Measurements from ENCODE around the gene RFX4. TPM values are rescaled to one million over a fixed set of nuclear protein-coding genes. Genes with fewer than 3 reads are reported as not detected.

Gene RFX4
- total and polyA plus RNA-seq, 2 donors (not counting 1 experiment from before 2014, with no cell fraction given): not detected

- TF ChIP-seq CTCF (conservative IDR thresholded peaks at IDR 0.05 in 1 of 2, IDR thresholded peaks at IDR 0.05 in 1 of 2; ENCODE audit: low read depth in 1 of 2, low read length in 2 of 2) (no peak), EZH2 (IDR thresholded peaks at IDR 0.05; ENCODE audit: low read length, missing control alignments) (no peak)
- no peak overlapping the region for H3K27ac ChIP-seq (ENCODE audit: insufficient read depth, low read length)
- no peaks in the 10 kb centered on the region for H3K27me3 ChIP-seq (ENCODE audit: control insufficient read depth, insufficient read depth, low read length)
- no peaks in the 10 kb centered on the region for H3K36me3 ChIP-seq (ENCODE audit: control insufficient read depth, insufficient read depth, low read length)
- H4K20me1 ChIP-seq (ENCODE audit: control insufficient read depth, extremely low read depth, insufficient read depth, low read length): no peaks in the 10 kb centered on the region
- H2AFZ ChIP-seq (ENCODE audit: low read length): no peak overlapping the region
- no peak overlapping the region for H3K4me2 ChIP-seq (ENCODE audit: extremely low read depth, insufficient read depth, low read length)
- H3K4me1 ChIP-seq (ENCODE audit: control insufficient read depth, extremely low read depth, insufficient read depth, low read length): no peaks in the 10 kb centered on the region
- no peak for DNase-seq (ENCODE audit: low read depth in 2 of 2)
- H3K9me3 ChIP-seq (ENCODE audit: control insufficient read depth, insufficient read depth, low read depth, low read length): no peaks in the 10 kb centered on the region
- H3K9ac ChIP-seq (ENCODE audit: insufficient read depth, low read length): no peak overlapping the region
- no peak overlapping the region for H3K4me3 ChIP-seq (replicated peaks in 1 of 4; ENCODE audit: control extremely low read depth in 1 of 4, insufficient read depth in 1 of 4, low read depth in 3 of 4, low read length in 4 of 4)
- no peaks in the 10 kb centered on the region for H3K79me2 ChIP-seq (ENCODE audit: control insufficient read depth, insufficient read depth, low read length)
These were observed 86.4 kb downstream of the RFX4 start for GRCh38 chr12:106669216-106669615.

- H3K27me3 ChIP-seq (ENCODE audit: control insufficient read depth, insufficient read depth, low read length): no peaks in the 10 kb centered on the region
- H3K4me1 ChIP-seq (ENCODE audit: control insufficient read depth, extremely low read depth, insufficient read depth, low read length): no peaks in the 10 kb centered on the region
- no peak overlapping the region for H3K4me2 ChIP-seq (ENCODE audit: extremely low read depth, insufficient read depth, low read length)
- DNase-seq (ENCODE audit: low read depth in 2 of 2): no peak
- no peak for TF ChIP-seq CTCF (conservative IDR thresholded peaks at IDR 0.05 in 1 of 2, IDR thresholded peaks at IDR 0.05 in 1 of 2; ENCODE audit: low read depth in 1 of 2, low read length in 2 of 2)
- no peak for TF ChIP-seq EZH2 (IDR thresholded peaks at IDR 0.05; ENCODE audit: low read length, missing control alignments)
- H2AFZ ChIP-seq (ENCODE audit: low read length): no peak overlapping the region
- no peak overlapping the region for H3K27ac ChIP-seq (ENCODE audit: insufficient read depth, low read length)
- no peak overlapping the region for H3K9ac ChIP-seq (ENCODE audit: insufficient read depth, low read length)
- no peaks in the 10 kb centered on the region for H4K20me1 ChIP-seq (ENCODE audit: control insufficient read depth, extremely low read depth, insufficient read depth, low read length)
- no peaks in the 10 kb centered on the region for H3K79me2 ChIP-seq (ENCODE audit: control insufficient read depth, insufficient read depth, low read length)
- H3K4me3 ChIP-seq (replicated peaks in 1 of 4; ENCODE audit: control extremely low read depth in 1 of 4, insufficient read depth in 1 of 4, low read depth in 3 of 4, low read length in 4 of 4): no peak overlapping the region
- no peaks in the 10 kb centered on the region for H3K9me3 ChIP-seq (ENCODE audit: control insufficient read depth, insufficient read depth, low read depth, low read length)
- no peaks in the 10 kb centered on the region for H3K36me3 ChIP-seq (ENCODE audit: control insufficient read depth, insufficient read depth, low read length)
These were observed 87.3 kb downstream of the RFX4 start for GRCh38 chr12:106670131-106670530.

GRCh38 chr12:106671840-106672239 is 89.0 kb downstream of the RFX4 start:
- H3K9me3 ChIP-seq (ENCODE audit: control insufficient read depth, insufficient read depth, low read depth, low read length): no peaks in the 10 kb centered on the region
- H3K4me2 ChIP-seq (ENCODE audit: extremely low read depth, insufficient read depth, low read length): no peak overlapping the region
- no peaks in the 10 kb centered on the region for H4K20me1 ChIP-seq (ENCODE audit: control insufficient read depth, extremely low read depth, insufficient read depth, low read length)
- H3K4me1 ChIP-seq (ENCODE audit: control insufficient read depth, extremely low read depth, insufficient read depth, low read length): no peaks in the 10 kb centered on the region
- no peaks in the 10 kb centered on the region for H3K27me3 ChIP-seq (ENCODE audit: control insufficient read depth, insufficient read depth, low read length)
- DNase-seq (ENCODE audit: low read depth in 2 of 2): no peak
- H3K9ac ChIP-seq (ENCODE audit: insufficient read depth, low read length): no peak overlapping the region
- no peak overlapping the region for H3K27ac ChIP-seq (ENCODE audit: insufficient read depth, low read length)
- no peak overlapping the region for H2AFZ ChIP-seq (ENCODE audit: low read length)
- H3K4me3 ChIP-seq (replicated peaks in 1 of 4; ENCODE audit: control extremely low read depth in 1 of 4, insufficient read depth in 1 of 4, low read depth in 3 of 4, low read length in 4 of 4): no peak overlapping the region
- no peaks in the 10 kb centered on the region for H3K79me2 ChIP-seq (ENCODE audit: control insufficient read depth, insufficient read depth, low read length)
- H3K36me3 ChIP-seq (ENCODE audit: control insufficient read depth, insufficient read depth, low read length): no peaks in the 10 kb centered on the region
- TF ChIP-seq CTCF (conservative IDR thresholded peaks at IDR 0.05 in 1 of 2, IDR thresholded peaks at IDR 0.05 in 1 of 2; ENCODE audit: low read depth in 1 of 2, low read length in 2 of 2) (no peak), EZH2 (IDR thresholded peaks at IDR 0.05; ENCODE audit: low read length, missing control alignments) (no peak)
